GM12873 (cell line): Measurements from ENCODE around the gene XRN2.

Experiments used
- TF ChIP-seq, protein P1 (sequence below): IDR thresholded peaks from 2 replicates; pipeline ENCODE4 v1.5.1; 2012; ENCODE audit warnings: low read depth, mild to moderate bottlenecking, moderate library complexity, low read length, control low read depth; ENCODE audit not compliant: insufficient read depth; ENCODE audit errors: missing control alignments

Gene XRN2

DNA sequence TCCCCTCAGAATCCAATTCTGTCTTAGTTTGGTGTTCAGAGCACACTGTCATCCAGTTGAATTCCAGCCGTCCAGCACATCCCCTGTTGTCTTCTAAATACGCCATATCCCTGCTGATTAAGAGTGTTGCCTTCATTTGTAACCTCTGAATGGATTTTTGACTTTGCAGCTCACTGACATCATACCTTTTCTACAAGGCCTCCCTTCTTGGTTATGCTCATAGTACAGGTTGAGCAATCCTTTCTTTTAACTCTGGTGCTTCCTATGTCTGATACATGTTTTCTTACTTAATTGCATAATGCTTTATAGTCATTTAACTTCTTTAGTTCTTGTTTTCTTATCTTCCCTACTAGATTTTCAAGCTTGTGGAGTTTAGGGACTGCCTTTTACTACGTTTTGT is 36.4 kb downstream of the XRN2 start:
- TF ChIP-seq, protein P1, sequence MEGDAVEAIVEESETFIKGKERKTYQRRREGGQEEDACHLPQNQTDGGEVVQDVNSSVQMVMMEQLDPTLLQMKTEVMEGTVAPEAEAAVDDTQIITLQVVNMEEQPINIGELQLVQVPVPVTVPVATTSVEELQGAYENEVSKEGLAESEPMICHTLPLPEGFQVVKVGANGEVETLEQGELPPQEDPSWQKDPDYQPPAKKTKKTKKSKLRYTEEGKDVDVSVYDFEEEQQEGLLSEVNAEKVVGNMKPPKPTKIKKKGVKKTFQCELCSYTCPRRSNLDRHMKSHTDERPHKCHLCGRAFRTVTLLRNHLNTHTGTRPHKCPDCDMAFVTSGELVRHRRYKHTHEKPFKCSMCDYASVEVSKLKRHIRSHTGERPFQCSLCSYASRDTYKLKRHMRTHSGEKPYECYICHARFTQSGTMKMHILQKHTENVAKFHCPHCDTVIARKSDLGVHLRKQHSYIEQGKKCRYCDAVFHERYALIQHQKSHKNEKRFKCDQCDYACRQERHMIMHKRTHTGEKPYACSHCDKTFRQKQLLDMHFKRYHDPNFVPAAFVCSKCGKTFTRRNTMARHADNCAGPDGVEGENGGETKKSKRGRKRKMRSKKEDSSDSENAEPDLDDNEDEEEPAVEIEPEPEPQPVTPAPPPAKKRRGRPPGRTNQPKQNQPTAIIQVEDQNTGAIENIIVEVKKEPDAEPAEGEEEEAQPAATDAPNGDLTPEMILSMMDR = no peak

GRCh38 chr20:21340991-21341697 is 38.0 kb downstream of the XRN2 start:
- TF ChIP-seq, protein P1 = no peak

GRCh38 chr20:21342656-21343345 is 39.7 kb downstream of the XRN2 start:
- TF ChIP-seq, protein P1 = no peak

DNA sequence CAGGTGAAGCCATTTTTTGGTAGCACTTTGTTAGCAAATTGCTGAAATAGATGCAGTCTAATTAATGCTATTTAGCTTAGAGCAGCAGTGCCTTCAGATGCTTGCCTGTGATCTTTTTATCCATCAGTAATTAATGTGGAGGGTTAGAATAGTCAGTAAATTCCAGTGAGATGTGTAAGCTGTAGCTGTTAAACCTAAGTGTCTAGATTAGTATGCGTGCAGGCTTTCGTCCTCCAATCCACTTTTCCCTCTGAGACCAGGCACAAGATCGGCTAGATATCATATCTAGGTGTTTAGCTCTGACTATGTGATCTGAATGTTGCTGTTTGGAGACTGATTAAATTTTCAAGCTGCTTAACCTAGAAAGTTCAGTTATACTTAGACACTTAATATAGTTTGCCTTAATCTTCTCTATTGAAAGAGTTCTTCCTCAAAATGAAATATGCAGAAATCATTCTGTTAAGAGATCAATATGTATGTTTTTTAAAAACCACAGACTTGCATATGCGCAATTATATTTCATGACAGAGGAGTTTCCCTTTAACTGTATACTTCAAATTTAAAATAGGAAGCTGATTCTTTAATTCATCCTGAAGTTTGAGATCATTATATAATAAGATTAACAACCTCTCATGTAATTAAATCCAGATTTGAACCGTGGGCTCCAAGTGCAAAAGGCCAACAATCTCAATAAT is 41.2 kb downstream of the XRN2 start:
- TF ChIP-seq, protein P1 = no peak

DNA sequence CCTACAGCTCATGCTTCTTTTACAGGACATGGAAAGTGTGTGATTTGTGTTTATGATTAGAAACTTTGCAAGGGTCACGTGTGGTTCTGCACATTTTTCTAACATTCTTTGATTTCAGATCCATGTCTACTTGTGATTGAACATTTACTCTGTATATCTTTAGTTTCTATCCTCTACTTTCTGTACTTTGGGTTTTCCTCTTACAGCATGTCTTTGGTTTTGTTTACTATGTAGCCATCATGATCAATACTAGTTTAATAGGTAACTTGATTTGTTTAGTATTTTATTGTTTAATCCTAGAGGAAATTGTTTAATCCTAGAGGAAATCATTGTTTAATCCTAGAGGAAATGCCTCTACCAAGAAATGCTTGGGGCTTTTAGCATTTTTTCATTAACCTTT is 41.8 kb downstream of the XRN2 start:
- TF ChIP-seq, protein P1 = no peak

- TF ChIP-seq, protein P1 = no peak
Observed at GRCh38 chr20:21352703-21353102, 49.6 kb downstream of the XRN2 start.

DNA sequence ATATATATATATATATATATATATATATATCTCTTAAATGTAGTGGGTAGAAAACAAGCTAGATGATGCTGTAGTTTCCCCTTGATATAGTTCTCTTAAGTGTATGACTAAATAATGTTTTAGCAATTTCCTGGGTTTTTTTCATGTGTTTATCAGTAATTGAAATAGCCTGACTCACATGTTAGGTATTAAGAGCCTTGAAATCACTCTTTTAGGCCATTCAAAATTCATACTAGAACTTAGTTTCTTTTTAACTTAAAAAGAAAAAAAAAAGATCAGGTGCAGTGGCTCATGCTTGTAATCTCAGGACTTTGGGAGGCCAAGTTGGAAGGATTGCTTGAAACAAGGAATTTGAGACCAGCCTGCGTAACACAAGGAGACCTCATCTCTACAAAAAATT is 50.1 kb downstream of the XRN2 start:
- TF ChIP-seq, protein P1 = no peak
